Activated CD4-positive, alpha-beta T cell treated with anti-CD3 and anti-CD28 coated beads, Interleukin-2, Interleukin-4, amounts not matched to agents 100 ng/mL and 50 ng/mL, durations not matched to agents 16 hours and 8 hours (primary cell): ENCODE measurements around the gene C1QL2.

ENCODE experiments used
- DNase-seq: peaks from one replicate; pipeline ENCODE4 v3.0.0-alpha.2; 2020; ENCODE audit warnings: low spot score

The C1QL2 gene

DNA sequence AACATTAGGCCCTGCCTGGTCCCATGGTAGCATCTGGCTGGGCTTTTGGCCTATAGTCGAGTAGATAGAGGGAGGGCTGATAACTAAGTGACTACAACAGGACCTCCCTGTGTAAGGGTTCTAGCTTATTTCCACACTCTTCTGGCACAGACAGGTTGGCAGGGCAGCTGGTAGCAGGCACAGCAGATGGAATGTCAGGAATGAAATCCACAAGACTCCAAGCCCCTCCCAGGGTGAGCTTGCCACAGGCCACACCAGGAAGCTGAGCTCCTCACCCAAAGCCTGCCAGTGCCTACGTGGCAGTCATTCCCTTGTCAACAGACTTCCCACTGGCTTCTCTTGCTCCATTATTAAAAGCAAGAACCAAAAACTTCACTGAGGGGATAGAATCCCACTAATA, 20.7 kb upstream of the C1QL2 start:
- no peak for DNase-seq

- no peak for DNase-seq
Measured at GRCh38 chr2:119178776-119179175, 20.2 kb upstream of the C1QL2 start.

- no peak for DNase-seq
Measured at GRCh38 chr2:119177838-119178190, 19.3 kb upstream of the C1QL2 start.

GRCh38 chr2:119177171-119177837, 18.8 kb upstream of the C1QL2 start:
- DNase-seq: no peak

GRCh38 chr2:119175517-119175916, 17.0 kb upstream of the C1QL2 start:
- no peak for DNase-seq

- DNase-seq: no peak
Measured at GRCh38 chr2:119174993-119175347, 16.4 kb upstream of the C1QL2 start.

- peak; percentile 48 for DNase-seq
Measured at GRCh38 chr2:119174216-119174992, 15.9 kb upstream of the C1QL2 start.

DNA sequence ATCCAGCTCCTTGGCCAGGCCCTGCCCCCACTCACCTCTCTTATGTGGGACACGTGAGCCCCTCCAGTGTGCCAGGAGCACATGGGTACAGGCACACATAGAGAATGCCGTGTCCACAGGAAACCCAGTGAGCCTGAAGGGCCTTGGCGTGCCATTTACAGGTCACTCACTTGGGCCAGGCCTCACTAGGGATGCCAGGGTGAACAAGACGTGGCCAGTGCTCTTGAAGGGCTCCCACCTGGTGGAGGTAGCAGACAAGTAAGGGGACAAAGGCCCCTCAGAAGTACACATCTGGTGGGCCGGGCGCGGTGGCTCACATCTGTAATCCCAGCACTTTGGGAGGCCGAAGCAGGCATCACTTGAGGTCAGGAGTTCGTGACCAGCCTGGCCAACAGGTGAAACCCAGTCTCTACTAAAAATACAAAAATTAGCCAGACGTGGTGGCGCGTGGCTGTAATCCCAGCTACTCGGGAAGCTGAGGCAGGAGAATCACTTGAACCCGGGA, 15.1 kb upstream of the C1QL2 start:
- no peak for DNase-seq

DNA sequence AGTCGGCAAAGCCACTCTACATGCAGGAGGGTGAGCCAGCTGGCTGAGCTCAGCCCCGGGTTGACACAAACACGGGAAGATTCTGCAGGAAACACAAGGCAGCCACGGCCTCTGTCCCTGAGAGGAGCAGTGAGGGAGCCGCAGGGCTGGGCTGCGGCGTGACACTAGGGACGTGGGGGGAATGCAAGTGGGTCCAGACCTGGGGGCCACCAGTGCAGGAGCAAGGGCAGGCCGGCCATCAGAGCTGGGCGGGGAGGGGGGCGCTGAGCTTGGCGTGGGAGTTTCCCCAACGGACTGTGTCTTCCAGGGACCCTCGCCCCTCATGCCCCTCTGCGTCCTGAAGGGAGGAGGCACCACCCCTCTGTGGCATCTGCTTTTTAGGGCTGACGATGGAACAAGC, 12.0 kb upstream of the C1QL2 start:
- no peak for DNase-seq

DNA sequence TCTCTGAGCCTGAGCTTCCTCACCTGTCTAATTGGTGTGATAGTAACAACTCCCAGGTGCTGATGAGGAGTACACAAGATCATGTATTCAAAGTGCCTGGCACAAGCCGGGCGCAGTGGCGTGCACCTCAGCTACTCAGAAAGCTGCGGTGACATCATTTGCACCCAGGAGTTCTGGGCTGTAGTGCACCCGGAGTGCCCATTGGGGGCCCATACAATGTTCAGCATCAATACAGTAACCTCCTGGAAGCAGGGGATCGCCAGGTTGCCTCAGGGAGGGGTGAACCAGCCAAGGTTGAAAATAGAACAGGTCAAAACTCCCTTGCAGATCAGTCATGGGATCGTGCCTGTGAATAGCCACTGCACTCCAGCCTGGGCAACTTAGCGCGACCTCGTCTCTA, 11.2 kb upstream of the C1QL2 start:
- DNase-seq: no peak

GRCh38 chr2:119160361-119160990, 1.9 kb upstream of the C1QL2 start:
- no peak for DNase-seq

DNA sequence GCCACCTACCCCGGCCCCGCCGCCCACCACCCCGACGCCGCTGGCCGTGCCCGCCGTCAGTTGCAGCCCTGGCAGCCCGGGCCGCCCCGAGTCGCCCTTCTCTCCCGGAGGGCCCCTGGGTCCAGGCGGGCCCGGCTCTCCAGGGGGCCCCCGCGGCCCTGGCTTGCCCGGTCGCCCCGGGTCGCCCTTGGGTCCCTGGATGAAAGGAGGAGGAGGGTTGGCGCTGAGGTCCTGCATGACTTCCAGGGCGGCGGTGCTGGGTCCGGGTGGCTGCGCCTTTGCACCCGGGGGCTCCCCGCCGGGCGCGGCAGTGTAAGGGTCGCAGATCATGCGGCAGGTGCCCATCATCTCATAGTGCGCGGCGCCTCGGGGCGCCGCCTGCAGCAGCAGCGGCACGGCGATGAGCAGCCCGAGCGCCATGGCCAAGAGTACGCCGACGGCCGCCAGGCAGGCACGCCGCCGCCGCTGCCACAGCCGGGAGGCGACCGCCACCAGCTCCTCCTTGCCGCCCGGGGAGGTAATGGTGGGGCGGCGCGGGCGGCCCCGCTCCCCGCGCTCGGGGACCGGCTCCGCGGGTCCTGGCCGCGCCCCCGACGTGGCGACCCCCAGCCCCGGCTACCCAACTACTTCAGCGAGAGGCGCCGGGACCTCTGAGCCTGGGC, 570 bp downstream of the C1QL2 start:
- no peak for DNase-seq

DNA sequence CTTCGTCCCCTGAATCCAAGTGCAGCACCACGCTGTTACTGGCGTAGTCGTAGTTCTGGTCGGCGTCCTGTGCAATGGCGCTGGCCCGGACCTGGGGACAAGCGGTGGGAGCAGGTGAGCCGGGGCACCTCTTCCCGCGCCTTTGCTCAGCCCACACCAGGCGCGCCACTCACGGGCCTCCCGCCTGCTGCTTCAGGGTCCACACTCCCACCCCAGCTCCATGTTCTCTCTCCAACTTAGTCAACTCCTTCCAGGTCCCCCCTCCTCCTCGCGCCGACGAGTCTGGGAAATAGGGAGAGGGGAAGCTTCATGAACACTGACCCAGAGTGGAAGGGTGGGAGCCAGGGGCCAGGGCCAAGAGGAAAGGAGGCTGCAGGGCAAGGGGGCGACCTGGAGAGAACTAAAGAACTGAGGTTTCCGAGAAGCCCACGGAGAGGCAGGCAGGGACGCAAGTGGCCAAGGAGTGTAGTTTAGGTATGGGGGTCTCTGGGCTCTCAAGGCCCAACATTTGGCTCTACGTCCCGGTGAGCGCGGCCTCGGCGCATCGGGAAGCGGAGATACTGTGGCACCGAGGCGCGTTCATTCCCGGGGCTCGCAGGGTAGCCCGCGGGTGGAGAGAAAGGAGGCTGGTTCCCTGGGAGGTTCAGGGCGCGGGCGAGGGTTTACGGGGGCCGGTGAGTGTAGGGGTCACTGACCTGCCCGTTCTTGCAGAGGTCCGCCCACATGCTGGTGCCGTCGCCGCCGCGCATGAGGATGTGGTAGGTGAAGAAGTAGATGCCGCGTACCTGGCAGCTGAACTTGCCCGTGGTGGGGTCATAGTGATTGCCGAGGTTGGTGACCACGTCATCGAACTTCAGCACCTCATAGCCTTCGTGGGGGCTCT, 1.4 kb downstream of the C1QL2 start:
- DNase-seq: no peak

GRCh38 chr2:119156105-119156890, 2.3 kb downstream of the C1QL2 start:
- DNase-seq: no peak

GRCh38 chr2:119155633-119156032, 2.9 kb downstream of the C1QL2 start:
- DNase-seq: no peak

GRCh38 chr2:119154076-119154475, 4.5 kb downstream of the C1QL2 start:
- DNase-seq: no peak

GRCh38 chr2:119149611-119150010, 8.9 kb downstream of the C1QL2 start:
- no peak for DNase-seq

DNA sequence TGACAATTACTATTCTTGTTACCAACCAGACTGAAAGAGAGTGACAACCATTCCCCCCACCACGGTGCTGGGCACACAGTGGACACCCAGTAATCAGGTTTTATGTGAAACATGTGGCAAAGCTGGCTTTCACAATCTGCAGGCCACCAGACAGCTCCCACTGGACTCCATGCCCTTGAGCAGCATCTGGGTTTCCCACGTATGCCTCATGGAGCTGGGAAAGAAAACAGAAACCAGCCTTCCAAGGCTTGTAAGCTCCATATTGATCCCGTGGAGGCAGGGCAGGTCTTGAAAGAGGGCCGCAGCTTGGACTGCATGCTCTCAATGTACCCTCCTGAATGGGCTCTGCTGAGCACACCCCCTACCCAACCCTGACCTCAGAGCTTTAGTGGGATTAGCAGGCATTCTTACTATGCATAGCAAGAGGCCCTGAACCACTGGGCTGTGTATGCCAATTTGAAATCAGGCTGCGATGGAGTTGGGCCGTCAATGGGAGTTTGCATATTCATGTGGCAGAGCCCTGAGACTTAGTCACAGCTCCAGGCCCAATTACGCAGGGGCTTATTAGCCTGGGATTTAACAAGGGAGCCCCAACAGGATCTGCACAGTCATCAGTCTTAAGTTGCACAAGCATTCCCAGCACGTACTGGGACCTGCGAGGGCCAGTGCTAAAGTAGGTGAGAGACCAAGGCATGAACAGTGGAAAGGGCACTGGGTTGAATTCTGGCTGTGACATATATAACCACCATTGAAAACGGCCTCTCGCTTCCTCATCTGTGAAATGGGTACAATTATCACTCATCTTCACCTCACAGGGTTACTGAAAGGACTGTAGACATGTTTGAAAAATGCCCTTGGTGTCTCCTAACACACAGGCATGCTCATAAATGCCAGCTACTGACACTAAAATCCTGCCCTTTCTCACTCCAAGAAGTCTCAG, 10.5 kb downstream of the C1QL2 start:
- no peak for DNase-seq

DNA sequence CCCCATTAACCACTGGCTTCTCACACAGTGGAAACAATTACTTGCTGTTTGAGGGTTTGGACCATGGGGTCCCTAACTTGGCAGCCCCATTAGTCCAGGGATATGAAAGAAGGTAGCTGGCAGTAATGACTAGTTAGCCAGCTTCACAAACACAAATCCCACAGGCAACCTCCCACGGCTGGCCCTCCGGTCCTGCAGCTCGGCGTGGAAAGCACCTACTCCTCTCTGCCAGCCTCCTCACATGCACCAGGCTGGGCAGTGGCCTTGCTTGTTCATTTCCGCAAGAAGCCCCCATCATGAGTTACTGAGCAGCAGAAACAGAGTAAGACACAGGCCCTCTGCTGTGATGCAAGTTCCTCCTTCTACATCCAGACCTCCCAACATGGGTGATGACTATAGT, 13.7 kb downstream of the C1QL2 start:
- no peak for DNase-seq

DNA sequence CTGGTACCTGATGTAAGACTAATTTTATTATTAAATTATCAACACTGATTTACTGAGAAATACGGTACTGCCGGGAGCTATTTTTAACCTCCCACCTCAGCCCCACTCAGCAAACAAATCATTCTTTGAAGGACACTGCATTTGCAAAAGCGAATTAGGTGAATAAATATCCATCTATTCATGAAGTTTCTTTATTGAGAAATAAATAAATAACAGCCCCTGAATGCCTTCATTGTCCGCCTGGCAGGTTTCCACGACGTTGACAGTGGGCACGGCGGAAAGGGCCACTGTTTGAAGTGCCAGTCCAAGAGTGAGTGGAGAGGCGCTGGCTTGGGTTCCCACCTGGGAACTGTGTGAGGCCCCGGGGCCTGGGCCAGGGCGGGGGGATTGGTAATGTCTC, 15.7 kb downstream of the C1QL2 start:
- DNase-seq: no peak
